ENCODE measurements around the gene STK10. TPM values are rescaled to one million over a fixed set of nuclear protein-coding genes. Genes with fewer than 3 reads are reported as not detected.

The STK10 gene
- total and polyA plus RNA-seq, 2 of the 8 experiments (the other 6 are each of a cell fraction or from before 2014, with no cell fraction given) = 10.5 to 21.4 TPM

GRCh38 chr5:172187118-172188032 lies 649 bp downstream of the STK10 start (continued):
- TF ChIP-seq CHD7 (IDR thresholded peaks at IDR 0.05; ENCODE audit: insufficient replicate concordance, low read length) = no peak
- TF ChIP-seq POLR2A (IDR thresholded peaks at IDR 0.05; ENCODE audit: control extremely low read depth in 1 of 2, low read depth in 2 of 2, low read length in 2 of 2) = no peak
- TF ChIP-seq HDAC6 (IDR thresholded peaks at IDR 0.05; ENCODE audit: low read depth, low read length) = no peak
- TF ChIP-seq CEBPB (IDR thresholded peaks at IDR 0.05; ENCODE audit: low read depth, low read length) = no peak
- TF ChIP-seq EZH2 (IDR thresholded peaks at IDR 0.05; ENCODE audit: low read depth, low read length, severe bottlenecking) = no peak
- no peak for TF ChIP-seq EGR1 (IDR thresholded peaks at IDR 0.05; ENCODE audit: borderline replicate concordance, low read depth, low read length)
- peak; percentile 50 for TF ChIP-seq E2F6 (IDR thresholded peaks at IDR 0.05)
- no peak for TF ChIP-seq KDM1A (IDR thresholded peaks at IDR 0.05; ENCODE audit: borderline replicate concordance, low read length)
- 0 out of 2 replicates have a peak, but pooled peaks have one; percentile 11 for TF ChIP-seq MAX (IDR thresholded peaks at IDR 0.05)

All from H1 (cell line).